NCI-H82 treated with DMSO at 0.1 percent for 48 hours (cell line): ENCODE measurements around the gene TBPL2.
"Not testable (repeated sequence)": the region's sequence is repeated elsewhere in the genome, so short reads cannot be mapped to it uniquely, and the experiment has no call there.

Source experiments
- DNase-seq: peaks from one replicate; lab custom pipeline; 2025; ENCODE audit not compliant: unreplicated experiment; lab: John Stamatoyannopoulos, UW

The TBPL2 gene

DNA sequence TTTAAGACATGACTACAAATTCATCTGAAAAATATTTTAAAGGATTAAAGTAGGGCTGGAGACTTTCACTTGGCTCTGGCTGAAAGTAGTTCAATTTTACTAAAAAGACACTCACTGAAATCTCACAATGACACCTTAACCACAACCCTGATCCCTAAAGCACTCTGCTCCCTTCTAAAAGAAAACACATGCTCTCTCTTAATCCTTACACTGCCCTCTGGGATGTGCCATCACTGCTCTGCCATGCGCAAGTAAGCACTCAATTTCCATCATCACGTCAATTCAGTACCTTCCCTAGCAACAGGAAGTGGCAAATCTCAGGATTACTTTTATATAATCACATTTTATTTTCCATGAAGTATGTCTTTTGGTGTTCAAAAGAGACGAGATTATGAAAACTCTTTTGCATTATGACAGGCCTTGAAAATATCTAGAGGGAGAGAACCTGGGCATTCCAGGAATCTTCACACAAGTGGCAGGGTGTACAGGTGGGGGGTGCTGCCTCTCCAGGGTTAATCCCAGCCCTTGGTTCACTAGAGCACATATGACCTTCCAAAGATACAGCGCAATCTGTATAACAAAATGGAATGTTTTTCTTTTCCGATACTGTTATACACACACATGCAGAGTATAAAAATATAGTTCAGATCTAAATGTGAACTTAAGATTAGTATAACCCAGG is 36.1 kb downstream of the TBPL2 start:
- no peak for DNase-seq

DNA sequence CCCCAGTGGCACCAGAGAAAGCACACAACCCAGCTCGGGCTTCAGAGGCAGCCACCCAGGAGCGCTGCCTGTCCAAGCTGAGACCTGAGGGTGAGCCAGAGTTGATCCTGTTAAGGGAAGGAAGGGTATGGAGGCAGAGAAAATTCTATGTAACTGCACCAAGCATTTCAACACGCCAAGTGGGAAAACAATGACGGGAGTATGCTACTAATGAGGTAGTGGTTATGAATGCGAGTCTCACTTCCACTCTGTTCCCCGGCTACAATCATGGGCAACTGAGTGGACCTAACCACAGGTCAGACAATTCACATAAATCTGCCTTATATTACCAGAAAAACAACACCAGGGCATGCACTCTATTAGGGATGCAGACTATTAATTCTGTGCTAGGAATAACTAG is 38.7 kb downstream of the TBPL2 start:
- DNase-seq, result no peak

DNA sequence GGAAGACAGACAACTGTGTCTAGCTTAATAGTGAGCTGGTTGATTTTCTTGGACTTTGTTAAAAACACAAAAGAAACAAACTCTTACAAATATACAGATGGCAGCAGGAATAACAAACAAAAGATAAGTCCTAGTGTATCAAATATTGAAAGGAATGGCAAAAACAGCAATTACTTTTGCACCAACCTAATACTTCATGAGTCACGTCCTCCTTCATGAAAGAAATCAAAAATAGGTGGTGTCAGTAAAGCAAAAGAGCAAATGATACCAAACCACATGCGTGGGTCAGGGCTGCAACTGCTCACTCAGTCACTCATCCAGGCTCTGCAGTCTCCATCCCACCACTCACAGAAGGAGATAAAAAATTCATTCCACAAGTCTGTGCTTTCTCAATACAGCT is 40.6 kb downstream of the TBPL2 start:
- DNase-seq, result no peak

DNA sequence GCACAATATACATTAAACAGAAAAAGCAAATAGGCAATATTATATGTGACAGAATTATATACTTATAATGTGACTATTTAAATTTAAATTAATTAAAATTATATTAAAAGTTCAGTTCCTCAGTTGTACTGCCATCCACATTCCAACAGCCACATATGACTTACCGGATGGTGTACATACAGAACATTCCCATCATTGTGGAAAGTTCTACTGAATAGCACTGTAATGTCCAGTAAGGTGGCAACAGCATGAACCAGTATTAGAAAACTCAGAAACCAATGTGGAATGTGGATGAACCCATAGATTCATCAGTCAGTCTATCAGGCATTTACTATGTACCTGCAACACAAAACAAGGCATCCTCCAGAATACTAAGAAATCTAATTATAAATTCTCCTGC is 41.2 kb downstream of the TBPL2 start:
- DNase-seq, result no peak

DNA sequence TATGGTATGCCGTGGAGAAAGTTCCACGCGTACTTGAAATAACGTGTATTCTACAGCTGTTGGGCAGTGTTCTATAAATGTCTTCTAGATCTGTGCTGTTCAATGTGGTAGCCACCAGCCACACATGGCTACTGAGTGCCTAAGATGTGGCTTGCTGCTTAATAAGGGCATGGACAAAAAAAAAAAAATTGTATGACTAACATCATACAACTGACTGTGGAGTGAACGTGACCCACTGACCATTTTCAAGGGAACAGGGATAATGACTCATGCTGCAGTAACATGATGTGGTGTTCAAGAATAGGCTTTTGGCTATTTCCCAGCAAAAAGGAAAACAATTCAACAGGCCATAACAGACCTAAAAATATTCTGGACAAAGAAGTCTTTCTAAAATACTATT is 41.7 kb downstream of the TBPL2 start:
- no peak for DNase-seq

DNA sequence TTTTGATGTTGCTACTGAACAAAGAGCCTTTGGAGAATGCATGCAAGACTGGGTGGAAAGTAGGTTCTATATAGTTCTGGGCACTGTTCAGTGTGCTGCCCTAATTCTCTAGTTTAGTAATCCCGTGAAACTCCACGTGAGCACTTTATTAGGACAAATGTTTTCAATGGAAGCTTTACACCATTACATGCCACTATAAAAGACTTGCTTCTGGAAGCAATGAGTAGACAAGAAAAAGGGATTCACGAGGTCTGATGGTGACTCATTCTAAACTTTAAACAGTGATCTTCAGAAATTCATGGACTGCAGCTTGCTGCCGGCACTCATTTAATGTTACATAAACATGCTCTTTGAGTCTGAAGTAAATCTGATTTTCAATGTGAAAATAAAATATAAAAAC is 51.1 kb downstream of the TBPL2 start:
- no peak for DNase-seq

DNA sequence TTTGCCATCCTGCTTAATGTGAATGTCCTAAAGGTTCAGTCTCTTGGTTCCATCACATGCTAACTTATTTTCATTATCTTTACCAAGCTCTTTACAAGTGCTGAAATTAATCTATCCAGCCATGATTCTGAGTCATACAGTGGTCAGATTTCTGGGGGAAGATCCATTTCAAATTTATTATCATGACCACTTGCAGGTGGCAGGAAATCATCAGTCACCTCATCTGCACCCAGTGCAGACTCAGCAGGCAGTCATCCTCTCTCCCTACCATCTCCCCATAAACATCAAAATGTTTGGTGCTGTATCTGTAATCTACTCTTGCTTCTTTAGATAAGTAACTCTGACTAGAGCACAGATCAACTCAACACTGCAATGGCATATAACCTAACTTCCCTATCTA is 52.3 kb downstream of the TBPL2 start:
- no peak for DNase-seq

DNA sequence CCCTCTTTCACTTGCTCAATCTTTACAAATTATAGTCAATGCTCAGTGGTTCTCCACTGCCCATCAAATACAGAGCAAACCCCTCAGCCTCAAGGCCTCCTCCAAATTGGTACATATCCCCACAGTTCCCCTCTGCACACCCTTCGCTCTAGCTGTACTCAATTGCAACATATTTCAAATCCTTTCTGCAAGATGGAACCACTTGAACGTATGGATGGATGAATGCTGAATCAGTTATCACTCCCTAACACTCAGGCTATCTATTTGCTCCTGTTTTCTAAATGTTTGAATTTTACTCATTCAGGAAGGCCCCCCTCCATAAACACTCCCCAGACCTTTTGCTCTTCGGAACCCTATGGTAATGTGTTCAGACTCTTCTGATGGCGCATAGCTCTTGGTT is 53.3 kb downstream of the TBPL2 start:
- no peak for DNase-seq

DNA sequence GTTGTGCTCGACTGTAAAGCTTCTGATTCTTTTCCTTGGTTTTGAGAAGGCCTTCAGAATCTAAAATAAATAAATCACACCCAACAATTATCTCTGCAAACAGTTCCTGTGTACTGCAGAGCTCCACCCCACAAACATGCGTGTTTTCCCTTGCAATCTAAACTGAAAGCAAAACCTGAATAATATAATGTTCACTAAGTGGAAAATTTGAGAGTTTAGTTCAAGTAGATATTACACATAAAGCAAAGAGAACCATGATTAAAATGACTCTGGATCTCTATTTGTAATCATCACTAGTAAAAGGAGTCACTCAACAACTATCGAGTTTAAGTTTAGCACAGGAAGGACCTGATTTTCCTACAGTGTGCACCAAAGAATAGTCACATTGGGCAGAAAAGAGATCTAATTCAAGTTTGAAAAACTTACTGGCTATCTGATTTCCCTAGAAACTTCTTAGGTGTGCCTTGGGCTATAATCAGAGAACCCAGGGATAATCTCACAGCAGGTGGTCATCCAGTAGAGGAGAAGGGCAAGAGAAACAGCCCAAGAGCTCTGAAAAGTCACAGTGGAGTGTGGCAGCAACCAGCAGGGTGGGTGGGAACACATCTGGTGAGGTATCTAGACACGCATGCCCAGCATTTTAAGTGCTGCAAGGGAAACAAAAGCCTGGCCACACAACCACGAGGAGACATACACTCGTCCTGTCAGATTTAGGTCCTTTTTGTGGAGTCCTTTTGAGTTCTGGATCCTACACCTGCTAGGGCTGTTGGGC is 54.2 kb downstream of the TBPL2 start:
- no peak for DNase-seq

DNA sequence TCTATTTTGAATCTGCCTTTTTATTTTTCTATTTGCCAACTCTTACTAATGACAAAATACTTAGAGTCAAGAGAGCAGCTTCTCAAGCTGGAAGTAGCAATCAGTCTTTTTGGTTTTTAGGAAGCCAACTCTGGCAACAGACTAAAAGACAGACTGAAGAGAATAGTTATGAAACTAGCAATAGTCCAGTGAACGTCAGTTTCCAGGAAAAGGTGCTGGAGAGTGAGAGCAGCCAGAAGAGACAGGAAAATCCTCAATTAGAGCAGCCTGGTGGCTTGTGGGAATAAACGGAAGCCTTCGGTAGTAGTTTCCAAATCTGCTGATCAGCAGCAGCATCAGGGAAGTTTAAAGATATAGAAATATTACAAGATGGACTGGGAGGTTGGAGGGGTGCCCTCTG is 55.9 kb downstream of the TBPL2 start:
- DNase-seq, result no peak

DNA sequence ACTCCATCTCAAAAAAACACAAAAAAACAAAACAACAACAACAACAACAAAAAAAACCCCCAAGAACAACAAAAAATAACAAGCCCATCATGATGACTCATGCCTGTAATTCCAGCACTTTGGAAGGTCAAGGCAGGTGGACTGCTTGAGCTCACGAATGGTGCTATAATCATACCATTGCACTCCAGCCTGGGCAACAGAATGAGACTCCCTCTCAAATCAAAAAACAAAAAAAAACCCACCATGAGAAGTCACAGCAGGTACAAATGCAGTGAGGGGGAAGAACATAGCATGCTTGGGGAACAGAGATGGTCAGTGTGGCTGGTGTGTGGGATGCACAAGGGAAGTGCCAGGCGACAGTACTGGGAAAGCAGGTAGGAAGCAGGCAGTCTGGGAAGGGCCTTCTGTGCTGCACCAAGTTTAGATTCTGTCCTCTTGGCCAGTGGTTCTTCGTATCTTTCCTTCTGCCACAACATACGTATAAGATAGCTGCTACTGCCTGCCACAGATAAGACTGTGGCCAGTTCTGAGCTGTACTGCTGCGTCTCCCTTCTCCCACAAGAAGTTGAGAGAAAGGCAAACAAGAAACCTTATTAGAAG is 56.8 kb downstream of the TBPL2 start:
- DNase-seq, result no peak

DNA sequence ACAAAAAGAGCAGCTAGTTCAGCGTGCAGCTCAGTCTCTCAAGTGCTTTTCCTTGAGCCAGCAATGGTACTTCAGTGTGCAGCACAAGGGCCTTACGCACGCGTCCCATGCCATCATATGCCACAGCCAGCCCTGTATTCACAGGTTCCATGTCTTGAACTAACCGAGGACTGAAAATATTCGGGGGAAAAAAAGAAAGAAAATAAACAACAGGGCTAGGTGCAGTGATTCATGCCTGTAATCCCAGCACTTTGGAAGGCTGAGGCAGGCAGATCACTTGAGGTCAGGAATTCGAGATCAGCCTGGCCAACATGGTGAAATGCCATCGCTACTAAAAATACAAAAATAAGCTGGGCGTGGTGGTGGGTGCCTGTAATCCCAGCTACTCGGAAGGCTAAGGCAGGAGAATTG is 57.4 kb downstream of the TBPL2 start:
- DNase-seq, result not testable (repeated sequence)

DNA sequence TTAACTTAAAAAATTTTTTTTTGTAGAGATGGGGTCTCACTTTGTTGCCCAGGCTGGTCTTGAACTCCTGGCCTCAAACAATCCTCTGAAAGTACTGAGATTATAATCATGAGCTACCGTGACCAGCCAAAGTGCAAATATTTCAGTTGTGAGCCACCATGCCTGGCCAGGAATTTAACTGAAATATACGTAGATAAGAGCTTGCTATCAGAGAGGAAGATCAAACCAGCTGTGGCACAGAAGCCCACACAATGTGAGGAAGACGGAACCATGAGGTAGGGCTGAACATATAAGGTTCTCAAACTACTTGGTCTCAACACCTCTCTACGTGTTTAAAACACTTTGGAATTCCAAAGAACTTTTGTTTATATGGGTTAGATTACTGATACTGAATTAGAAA is 57.9 kb downstream of the TBPL2 start:
- DNase-seq, result no peak

DNA sequence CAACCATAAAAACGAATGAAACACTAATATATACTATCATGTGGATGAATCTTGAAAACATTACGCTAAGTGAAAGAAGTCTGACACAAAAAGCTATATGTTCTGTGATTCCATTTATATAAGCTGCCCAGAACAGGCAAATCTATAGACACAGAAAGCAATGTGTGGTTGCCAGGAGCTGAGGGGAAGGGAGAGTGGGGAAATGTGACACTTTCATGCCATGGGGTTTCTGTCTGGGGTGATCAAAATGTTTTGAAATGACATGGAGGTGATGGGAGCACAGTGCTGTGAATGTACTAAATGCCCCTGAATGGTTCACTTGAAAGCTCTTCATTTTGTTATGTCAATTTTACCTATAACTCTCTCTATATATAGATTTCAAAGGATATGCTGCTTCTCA is 58.9 kb downstream of the TBPL2 start:
- DNase-seq, result no peak

DNA sequence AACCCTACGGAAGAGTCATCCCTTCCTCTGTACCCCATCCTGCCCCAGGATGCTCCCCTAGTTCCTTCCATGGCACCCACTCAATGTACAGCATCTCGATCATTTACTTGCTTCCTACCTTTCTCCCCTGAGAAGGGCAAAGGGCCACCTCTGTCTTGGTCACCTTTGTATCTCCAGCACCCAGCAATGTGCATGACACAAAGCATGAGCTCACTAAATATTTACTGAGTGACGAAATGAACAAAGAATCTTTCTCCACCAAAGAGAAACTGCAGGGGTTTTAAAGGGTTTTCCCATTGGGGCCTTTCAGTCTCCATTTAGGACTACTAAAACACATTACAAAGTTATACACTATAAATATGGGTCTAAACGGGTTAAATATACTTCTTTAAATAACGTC is 59.4 kb downstream of the TBPL2 start:
- DNase-seq, result no peak

DNA sequence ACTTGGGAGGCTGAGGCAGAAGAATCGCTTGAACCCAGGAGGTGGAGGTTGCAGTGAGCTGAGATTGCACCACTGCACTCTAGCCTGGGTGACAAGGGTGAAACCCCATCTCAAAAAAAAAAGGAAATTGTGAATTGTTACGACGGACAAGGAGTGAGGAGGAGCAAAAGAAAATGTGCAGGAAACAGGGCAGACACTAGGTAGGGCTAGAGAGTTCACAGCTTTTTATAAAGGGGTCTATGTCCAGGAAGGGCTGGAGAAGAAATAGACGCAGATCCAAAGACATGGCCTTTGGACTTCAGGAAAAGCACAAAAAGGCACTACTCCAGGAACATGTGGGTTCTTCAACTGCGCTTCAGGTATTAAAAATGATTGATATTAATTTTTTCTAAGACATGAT is 63.2 kb downstream of the TBPL2 start:
- DNase-seq, result no peak

DNA sequence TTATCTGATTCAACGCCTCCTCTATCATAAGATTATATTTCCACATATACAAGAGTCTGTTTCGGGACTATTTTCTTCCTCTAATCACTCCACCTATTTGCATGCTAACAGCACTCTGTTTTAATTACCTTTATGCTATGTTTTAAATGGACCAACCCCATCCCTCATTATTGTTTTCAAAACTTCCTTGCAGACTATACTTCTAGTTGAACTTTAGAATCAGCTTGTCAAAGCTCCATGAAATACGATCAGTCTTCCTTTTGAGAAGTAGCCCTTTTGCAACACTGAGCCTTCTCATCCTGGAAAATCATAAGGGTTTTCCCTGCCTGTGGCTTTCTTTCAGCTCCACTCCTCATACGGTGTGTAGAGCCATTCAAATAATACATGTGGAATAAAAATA is 65.6 kb downstream of the TBPL2 start:
- no peak for DNase-seq

DNA sequence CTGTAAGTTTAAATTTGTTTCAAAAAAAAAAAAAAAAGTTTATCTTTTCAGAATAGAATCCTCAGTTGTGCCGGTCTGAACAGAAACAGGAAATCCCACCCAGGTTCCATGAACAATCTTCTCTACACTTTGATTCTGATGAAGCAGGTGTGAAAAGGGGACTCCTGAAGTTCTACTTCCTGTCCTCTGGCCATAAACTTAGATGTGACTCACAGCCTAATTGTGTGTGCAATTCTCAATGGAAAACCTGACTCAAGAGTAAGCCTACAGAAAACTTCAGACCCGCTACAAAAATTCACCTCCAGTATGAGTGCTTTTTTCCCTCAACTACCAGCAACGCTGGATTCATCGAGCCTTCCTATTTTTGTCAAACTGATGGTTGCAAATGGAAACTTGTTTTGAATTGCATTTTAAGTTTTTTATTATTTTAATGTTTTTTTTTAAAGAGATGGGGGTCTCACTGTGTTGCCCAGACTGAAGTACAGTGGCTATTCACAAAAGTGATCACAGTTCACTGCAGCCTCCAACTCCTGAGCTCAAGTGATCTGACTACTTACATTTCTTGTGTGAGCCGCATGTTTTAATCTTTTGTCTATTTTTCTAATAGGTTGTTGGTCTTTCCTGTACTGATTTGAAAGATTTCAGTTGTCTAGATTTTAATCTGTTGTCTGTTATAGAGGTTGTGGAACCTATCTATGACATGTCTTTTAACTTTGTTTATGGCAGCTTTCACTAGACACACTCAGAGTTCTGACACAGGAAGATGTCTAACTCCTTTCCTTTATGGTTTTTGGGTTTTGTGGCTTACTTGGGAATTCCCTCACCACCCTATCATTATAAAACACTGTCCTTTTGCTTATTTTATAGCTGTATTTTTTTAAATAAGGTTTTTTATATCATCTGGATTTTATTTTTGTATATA is 66.4 kb downstream of the TBPL2 start:
- DNase-seq, result no peak

DNA sequence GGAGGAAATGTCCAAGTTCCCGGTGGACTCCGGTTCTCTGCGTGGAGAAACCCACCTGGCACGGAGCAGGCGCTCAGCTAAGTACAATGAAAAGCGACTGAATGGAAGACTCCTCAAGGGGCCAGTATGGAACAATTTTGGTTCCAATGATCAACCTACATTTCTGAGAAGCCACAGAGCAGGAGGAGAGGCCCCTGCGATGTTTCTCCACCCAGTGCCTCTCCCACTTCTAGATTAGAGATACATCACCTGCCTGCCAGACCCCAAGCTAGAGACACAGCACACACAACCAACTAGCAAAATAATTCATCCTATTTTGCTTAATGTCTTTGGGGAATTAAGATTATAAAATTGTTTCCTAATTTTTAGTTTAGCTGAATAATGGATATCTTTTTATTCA is 67.6 kb downstream of the TBPL2 start:
- no peak for DNase-seq

DNA sequence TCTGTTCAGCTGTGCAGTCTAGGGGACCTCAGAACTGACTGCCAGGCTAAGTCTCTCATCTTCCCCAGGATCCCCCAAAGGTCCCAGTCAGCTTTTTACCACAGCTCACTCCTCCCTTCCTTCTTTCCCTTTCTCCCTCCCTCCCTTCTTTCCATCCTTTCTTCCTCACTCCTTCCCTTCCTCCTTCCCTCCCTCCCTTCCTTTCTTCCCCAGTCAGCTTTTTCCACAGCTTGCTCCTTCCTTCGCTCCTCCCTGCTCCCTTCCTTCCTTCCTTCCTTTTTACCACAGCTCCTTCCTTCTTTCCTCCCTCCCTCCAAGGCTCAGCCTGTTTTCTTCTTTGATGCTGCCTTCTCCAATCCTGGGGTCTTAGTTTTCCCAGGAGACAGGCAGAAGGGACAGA is 68.0 kb downstream of the TBPL2 start:
- DNase-seq, result no peak

DNA sequence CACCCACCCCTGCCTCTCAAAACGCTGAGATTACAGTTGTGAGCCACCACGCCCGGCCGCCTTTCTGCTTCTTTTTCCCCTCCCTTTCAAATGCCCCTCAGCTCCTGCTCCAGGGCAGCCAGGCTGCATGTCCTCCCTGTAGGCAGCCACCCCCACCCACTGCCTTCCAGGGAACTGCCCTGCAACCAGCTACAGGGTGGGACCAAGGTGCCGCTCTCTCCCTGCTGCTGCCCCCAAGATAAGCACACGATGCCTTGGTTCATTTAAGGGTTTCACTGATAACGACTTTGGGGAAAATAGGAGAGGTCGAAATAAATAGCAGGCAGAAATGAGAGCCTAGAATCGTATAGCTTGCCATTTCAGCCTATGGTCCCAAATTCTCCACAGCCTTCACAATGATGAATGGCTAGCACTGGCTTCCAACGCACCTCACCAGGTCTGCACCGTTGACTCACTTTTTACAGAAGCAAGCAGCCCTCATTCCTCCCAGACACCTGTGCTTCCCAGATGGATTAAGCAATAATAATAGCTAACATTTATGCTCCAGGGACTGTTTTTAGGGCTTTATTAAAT is 69.4 kb downstream of the TBPL2 start:
- no peak for DNase-seq
